ENCODE data around the gene RGL1. TPM values are rescaled to one million over a fixed set of nuclear protein-coding genes. Genes with fewer than 3 reads are reported as not detected.

RGL1 gene
- total RNA-seq, 1 donor from 2014 or later = 34.0 TPM

GRCh38 chr1:183942933-183943693 is 138.2 kb downstream of the RGL1 start:
- Mint-ChIP-seq H3K27ac (peak overlapping the region; percentile 58), H3K4me1 (peaks cover 23% of the 10 kb centered on the region), H3K36me3 (peaks cover 8% of the 10 kb centered on the region), H3K4me3 (no peak overlapping the region), H3K27me3 (ENCODE audit: low read depth) (no peaks in the 10 kb centered on the region), H3K9me3 (peaks cover 14% of the 10 kb centered on the region)
- no peak for DNase-seq (ENCODE audit: low spot score in 2 of 2, unreplicated experiment in 2 of 2)
- TF ChIP-seq CTCF (IDR thresholded peaks at IDR 0.05; ENCODE audit: unreplicated experiment) = no peak

GRCh38 chr1:183945428-183946319 is 140.8 kb downstream of the RGL1 start:
- Mint-ChIP-seq H3K27me3 (ENCODE audit: low read depth) (no peaks in the 10 kb centered on the region), H3K4me3 (no peak overlapping the region), H3K4me1 (peaks cover 23% of the 10 kb centered on the region), H3K9me3 (peaks cover 28% of the 10 kb centered on the region), H3K36me3 (peaks cover 17% of the 10 kb centered on the region), H3K27ac (no peak overlapping the region)
- TF ChIP-seq CTCF (IDR thresholded peaks at IDR 0.05; ENCODE audit: unreplicated experiment) = no peak
- no peak for DNase-seq (ENCODE audit: low spot score in 2 of 2, unreplicated experiment in 2 of 2)

DNA sequence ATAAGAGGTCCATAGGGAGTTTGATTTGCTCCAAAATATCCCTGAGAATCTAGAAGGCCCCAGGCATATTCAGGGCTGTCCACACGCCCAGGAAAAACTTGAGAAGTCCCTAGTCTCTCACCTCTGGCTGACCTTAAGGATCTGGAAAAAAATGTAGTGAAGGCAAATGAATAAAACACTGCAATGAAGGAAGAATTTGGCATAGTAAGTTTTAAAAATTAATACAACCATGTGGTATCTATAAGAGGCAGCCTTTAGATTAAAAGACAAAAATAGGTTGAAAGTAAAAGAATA is 141.3 kb downstream of the RGL1 start:
- peaks cover 34% of the 10 kb centered on the region for H3K9me3 Mint-ChIP-seq
- no peak overlapping the region for H3K27ac Mint-ChIP-seq
- H3K4me1 Mint-ChIP-seq = peaks cover 23% of the 10 kb centered on the region
- no peak overlapping the region for H3K4me3 Mint-ChIP-seq
- no peaks in the 10 kb centered on the region for H3K27me3 Mint-ChIP-seq (ENCODE audit: low read depth)
- TF ChIP-seq CTCF (IDR thresholded peaks at IDR 0.05; ENCODE audit: unreplicated experiment) = no peak
- H3K36me3 Mint-ChIP-seq = peaks cover 23% of the 10 kb centered on the region
- DNase-seq (ENCODE audit: low spot score in 2 of 2, unreplicated experiment in 2 of 2) = no peak

DNA sequence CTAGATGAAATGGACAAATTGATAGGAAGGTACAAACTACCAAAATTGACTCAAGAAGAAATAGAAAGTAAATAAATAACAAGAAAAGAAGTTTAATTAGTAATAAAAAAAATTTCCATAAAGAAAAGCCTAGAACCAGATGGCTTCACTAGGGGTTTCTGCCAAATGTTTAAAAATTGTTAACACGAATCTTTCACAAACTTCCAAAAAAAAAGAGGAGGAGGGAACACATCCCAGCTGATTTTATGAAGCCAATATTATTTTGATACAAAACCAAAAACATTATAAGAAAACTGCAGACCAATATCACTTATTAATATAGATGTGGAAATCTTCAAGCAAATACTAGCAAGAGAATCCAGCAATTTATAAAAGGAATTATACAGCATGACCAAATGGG is 143.1 kb downstream of the RGL1 start:
- Mint-ChIP-seq H3K36me3 (peaks cover 24% of the 10 kb centered on the region), H3K4me3 (no peak overlapping the region), H3K27me3 (ENCODE audit: low read depth) (no peaks in the 10 kb centered on the region), H3K4me1 (peaks cover 19% of the 10 kb centered on the region), H3K27ac (no peak overlapping the region), H3K9me3 (peaks cover 39% of the 10 kb centered on the region)
- no peak for TF ChIP-seq CTCF (IDR thresholded peaks at IDR 0.05; ENCODE audit: unreplicated experiment)
- no peak for DNase-seq (ENCODE audit: low spot score in 2 of 2, unreplicated experiment in 2 of 2)

DNA sequence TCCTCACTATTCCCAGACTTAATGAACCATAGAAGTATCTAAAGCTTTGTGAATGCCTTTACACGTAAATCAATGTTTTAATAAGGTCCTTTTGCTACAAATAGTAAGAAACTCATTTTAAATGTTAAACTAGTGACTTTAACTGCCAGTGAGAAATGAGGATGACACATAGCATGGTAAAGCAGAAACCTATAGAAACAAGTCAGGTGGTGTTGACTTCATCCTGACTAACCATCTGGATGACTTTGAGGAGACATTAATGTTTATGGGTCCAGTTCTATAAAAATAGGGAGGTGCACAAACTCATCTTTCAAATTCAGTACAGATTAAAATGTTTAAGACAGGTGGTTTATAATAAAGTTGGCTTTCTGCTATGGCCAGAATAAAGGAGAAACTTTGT is 147.2 kb downstream of the RGL1 start:
- Mint-ChIP-seq H3K9me3 (peaks cover 33% of the 10 kb centered on the region), H3K4me3 (no peak overlapping the region), H3K36me3 (peaks cover 21% of the 10 kb centered on the region), H3K4me1 (no peaks in the 10 kb centered on the region), H3K27ac (no peak overlapping the region), H3K27me3 (ENCODE audit: low read depth) (no peaks in the 10 kb centered on the region)
- DNase-seq (ENCODE audit: low spot score in 2 of 2, unreplicated experiment in 2 of 2) = no peak
- no peak for TF ChIP-seq CTCF (IDR thresholded peaks at IDR 0.05; ENCODE audit: unreplicated experiment)
